HepG2 (cell line): ENCODE results near the gene FALEC. TPM values are rescaled to one million over a fixed set of nuclear protein-coding genes. Genes with fewer than 3 reads are reported as not detected.

ENCODE experiments used
- CC2D1A ChIP-seq: sonication (generic); formaldehyde crosslinking; IDR thresholded peaks from 2 replicates; pipeline ENCODE4 v1.8.1; 2023; ENCODE audit warnings: mild to moderate bottlenecking, missing genetic modification reagents
- FOXA3 ChIP-seq: IDR thresholded peaks from 2 replicates; pipeline ENCODE4 v1.6.1; 2016; ENCODE audit warnings: missing genetic modification reagents, missing compliant biosample characterization
- GTF2F1 ChIP-seq: fragments of 150-350 bp; IDR thresholded peaks from 2 replicates; pipeline ENCODE4 v1.6.1; 2014; ENCODE audit warnings: low read length
- KDM4B ChIP-seq: sonication (generic); formaldehyde crosslinking; IDR thresholded peaks from 2 replicates; pipeline ENCODE4 v1.4.0; 2020; ENCODE audit warnings: missing genetic modification reagents
- MZF1 ChIP-seq: sonication (generic); formaldehyde crosslinking; IDR thresholded peaks from 2 replicates; pipeline ENCODE4 v1.8.1; 2023; ENCODE audit warnings: mild to moderate bottlenecking, missing genetic modification reagents, borderline replicate concordance
- NR1H2 ChIP-seq: sonication (generic); formaldehyde crosslinking; IDR thresholded peaks from 2 replicates; pipeline ENCODE4 v1.8.1; 2022; ENCODE audit warnings: low read depth, missing genetic modification reagents, borderline replicate concordance
- PAWR ChIP-seq: sonication (generic); formaldehyde crosslinking; IDR thresholded peaks from 2 replicates; pipeline ENCODE4 v1.4.0; 2020; ENCODE audit warnings: missing genetic modification reagents, mild to moderate bottlenecking, borderline replicate concordance
- SP4 ChIP-seq: sonication (generic); formaldehyde crosslinking; IDR thresholded peaks from 2 replicates; pipeline ENCODE4 v1.8.1; 2023; ENCODE audit warnings: mild to moderate bottlenecking, missing genetic modification reagents
- STAT5B ChIP-seq: sonication (generic); formaldehyde crosslinking; IDR thresholded peaks from 2 replicates; pipeline ENCODE4 v1.4.0; 2020; ENCODE audit warnings: missing genetic modification reagents
- TBP ChIP-seq: sonication (generic); formaldehyde crosslinking; IDR thresholded peaks from 2 replicates; pipeline ENCODE4 v1.5.0; 2020; ENCODE audit warnings: missing genetic modification reagents
- U2AF1 ChIP-seq: fragments of 200-400 bp; formaldehyde crosslinking; optimal IDR thresholded peaks from 2 replicates; pipeline ENCODE3; 2017; ENCODE audit warnings: mild to moderate bottlenecking, low read depth, low read length
- YEATS4 ChIP-seq: sonication (generic); formaldehyde crosslinking; IDR thresholded peaks from 2 replicates; pipeline ENCODE4 v1.4.0; 2020; ENCODE audit warnings: missing genetic modification reagents, borderline replicate concordance
- ZNF335 ChIP-seq: sonication (generic); formaldehyde crosslinking; IDR thresholded peaks from 2 replicates; pipeline ENCODE4 v1.4.0; 2020; ENCODE audit warnings: missing genetic modification reagents
- ZNF550 ChIP-seq: sonication (generic); formaldehyde crosslinking; IDR thresholded peaks from 2 replicates; pipeline ENCODE4 v1.4.0; 2020; ENCODE audit warnings: mild to moderate bottlenecking, missing genetic modification reagents, borderline replicate concordance
- ZNF629 ChIP-seq: sonication (generic); formaldehyde crosslinking; conservative IDR thresholded peaks from 2 replicates; pipeline ENCODE4 v1.5.0; 2020; ENCODE audit warnings: missing genetic modification reagents
- ZNF660 ChIP-seq: sonication (generic); formaldehyde crosslinking; IDR thresholded peaks from 2 replicates; pipeline ENCODE4 v1.5.1; 2020; ENCODE audit warnings: mild to moderate bottlenecking, low read depth, missing genetic modification reagents, borderline replicate concordance
- ZNF749 ChIP-seq: sonication (generic); formaldehyde crosslinking; IDR thresholded peaks from 2 replicates; pipeline ENCODE4 v1.8.0; 2022; ENCODE audit warnings: mild to moderate bottlenecking, missing genetic modification reagents, moderate library complexity, borderline replicate concordance
- polyA plus RNA-seq, 8 experiments: library from polyadenylated mRNA; depleted of rRNA in 3 of 8; stranded (reverse) in 7 of 8; unstranded in 1 of 8; fragments of >200 nt; fragmentation: Illumina TruSeq in 4 of 8; extraction: Trizol in 4 of 8; gene quantifications; 2 replicates each; pipeline versions ENCODE4 v1.2.1 to v1.2.3, GENCODE V29; 2011 to 2016; ENCODE audit warnings: low read depth in 4 of 8, missing spikeins in 1 of 8, mixed read lengths in 1 of 8; ENCODE audit not compliant: insufficient read depth in 1 of 8
- total RNA-seq, 5 experiments: library from RNA; depleted of rRNA; stranded (reverse); fragments of >200 nt; fragmentation: Illumina TruSeq; extraction: Trizol; gene quantifications; 2 replicates each; pipeline ENCODE4 v1.2.3, GENCODE V29; 2016; ENCODE audit warnings: low read depth in 1 of 5
- TF ChIP-seq, protein P1 (sequence below): IDR thresholded peaks from 2 replicates; pipeline ENCODE4 v1.6.1; 2016; ENCODE audit warnings: mild to moderate bottlenecking
- TF ChIP-seq, protein P2 (sequence below), 2 experiments: IDR thresholded peaks; 2 replicates each; pipeline ENCODE4 v1.6.1; 2011 to 2012; ENCODE audit warnings: low read length in 2 of 2, borderline replicate concordance in 1 of 2, low read depth in 1 of 2, mild to moderate bottlenecking in 1 of 2, moderate library complexity in 1 of 2
- TF ChIP-seq, protein P3 (sequence below), 2 experiments: fragments of 450-650 bp in 1 of 2; sonication (generic) in 1 of 2; formaldehyde crosslinking; IDR thresholded peaks; 2 replicates each; pipeline versions ENCODE4 v1.5.0 to v1.8.0; 2020 to 2022; ENCODE audit warnings: mild to moderate bottlenecking in 1 of 2, missing genetic modification reagents in 1 of 2
- TF ChIP-seq, protein P4 (sequence below): sonication (generic); formaldehyde crosslinking; IDR thresholded peaks from 2 replicates; pipeline ENCODE4 v1.5.0; 2020; ENCODE audit warnings: mild to moderate bottlenecking, missing genetic modification reagents

Gene FALEC
- total and polyA plus RNA-seq, 2 of the 13 experiments (the other 11 are each of a cell fraction or from before 2014, with no cell fraction given), result 0.33 to 0.71 TPM

DNA sequence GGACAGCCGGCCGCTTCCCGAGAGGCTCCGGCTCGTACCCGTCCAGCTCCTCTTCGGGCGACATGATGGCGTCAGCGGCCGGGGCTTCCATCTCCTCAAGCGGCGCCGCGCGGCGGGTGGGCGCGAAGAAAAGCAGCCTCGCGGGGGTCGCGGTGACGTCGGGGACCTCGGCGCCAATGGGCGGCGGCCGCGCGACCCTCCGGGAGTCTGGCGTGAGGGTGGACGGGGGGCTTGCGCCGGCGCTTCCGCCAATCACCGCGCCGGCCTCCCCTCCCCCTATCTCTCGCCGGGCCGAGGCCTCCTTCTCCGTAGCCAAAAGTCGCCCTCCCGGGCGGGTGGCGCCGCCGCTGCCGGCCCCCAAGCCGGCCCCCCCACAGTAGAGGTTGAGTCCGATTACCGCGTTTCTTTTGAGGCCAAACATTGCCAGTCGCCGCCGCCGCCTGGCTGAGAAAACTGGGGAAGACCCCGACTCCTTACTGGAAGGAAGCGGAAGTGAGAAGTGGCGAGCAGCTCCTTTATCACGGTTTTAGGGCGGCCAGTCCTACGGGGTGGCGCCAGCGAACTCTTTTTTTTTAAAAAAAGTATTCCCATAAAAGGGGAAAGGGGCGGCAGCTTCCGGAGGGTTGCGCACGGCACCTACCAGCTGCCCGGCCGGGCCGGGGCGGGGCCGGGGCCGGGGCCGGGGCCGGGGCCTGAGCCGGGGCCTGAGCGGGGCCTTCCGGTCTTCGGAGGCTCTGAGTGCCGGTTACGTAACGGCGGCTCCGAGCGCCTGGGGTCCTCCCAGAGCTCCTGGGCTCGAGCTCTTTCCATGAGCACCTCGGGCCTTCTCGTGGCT lies 63.8 kb downstream of the FALEC start, which contains the start of gene MCL1 (continued):
- TF ChIP-seq ZNF660 (CRISPR knock-in tag) (no peak), ZNF550 (CRISPR knock-in tag) (no peak), NR1H2 (CRISPR knock-in tag) (no peak), KDM4B (0 out of 2 replicates have a peak, but pooled peaks have one; percentile 44), U2AF1 (no peak), TBP (no peak), MZF1 (CRISPR knock-in tag) (no peak), FOXA3 (0 out of 2 replicates have a peak, but pooled peaks have one; percentile 2), GTF2F1 (peak; percentile 98), STAT5B (CRISPR knock-in tag) (no peak), ZNF629 (CRISPR knock-in tag) (no peak), PAWR (no peak), YEATS4 (CRISPR knock-in tag) (peak; percentile 30; the same call in 1 of the 2 replicates), CC2D1A (no peak), ZNF335 (CRISPR knock-in tag) (no peak), ZNF749 (CRISPR knock-in tag) (peak; percentile 69; the same call in 1 of the 2 replicates), SP4 (CRISPR knock-in tag) (peak; percentile 72; the same call in 1 of the 2 replicates)
- TF ChIP-seq, protein P1, sequence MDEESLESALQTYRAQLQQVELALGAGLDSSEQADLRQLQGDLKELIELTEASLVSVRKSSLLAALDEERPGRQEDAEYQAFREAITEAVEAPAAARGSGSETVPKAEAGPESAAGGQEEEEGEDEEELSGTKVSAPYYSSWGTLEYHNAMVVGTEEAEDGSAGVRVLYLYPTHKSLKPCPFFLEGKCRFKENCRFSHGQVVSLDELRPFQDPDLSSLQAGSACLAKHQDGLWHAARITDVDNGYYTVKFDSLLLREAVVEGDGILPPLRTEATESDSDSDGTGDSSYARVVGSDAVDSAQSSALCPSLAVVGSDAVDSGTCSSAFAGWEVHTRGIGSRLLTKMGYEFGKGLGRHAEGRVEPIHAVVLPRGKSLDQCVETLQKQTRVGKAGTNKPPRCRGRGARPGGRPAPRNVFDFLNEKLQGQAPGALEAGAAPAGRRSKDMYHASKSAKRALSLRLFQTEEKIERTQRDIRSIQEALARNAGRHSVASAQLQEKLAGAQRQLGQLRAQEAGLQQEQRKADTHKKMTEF, result peak; percentile 89
- TF ChIP-seq, protein P2, sequence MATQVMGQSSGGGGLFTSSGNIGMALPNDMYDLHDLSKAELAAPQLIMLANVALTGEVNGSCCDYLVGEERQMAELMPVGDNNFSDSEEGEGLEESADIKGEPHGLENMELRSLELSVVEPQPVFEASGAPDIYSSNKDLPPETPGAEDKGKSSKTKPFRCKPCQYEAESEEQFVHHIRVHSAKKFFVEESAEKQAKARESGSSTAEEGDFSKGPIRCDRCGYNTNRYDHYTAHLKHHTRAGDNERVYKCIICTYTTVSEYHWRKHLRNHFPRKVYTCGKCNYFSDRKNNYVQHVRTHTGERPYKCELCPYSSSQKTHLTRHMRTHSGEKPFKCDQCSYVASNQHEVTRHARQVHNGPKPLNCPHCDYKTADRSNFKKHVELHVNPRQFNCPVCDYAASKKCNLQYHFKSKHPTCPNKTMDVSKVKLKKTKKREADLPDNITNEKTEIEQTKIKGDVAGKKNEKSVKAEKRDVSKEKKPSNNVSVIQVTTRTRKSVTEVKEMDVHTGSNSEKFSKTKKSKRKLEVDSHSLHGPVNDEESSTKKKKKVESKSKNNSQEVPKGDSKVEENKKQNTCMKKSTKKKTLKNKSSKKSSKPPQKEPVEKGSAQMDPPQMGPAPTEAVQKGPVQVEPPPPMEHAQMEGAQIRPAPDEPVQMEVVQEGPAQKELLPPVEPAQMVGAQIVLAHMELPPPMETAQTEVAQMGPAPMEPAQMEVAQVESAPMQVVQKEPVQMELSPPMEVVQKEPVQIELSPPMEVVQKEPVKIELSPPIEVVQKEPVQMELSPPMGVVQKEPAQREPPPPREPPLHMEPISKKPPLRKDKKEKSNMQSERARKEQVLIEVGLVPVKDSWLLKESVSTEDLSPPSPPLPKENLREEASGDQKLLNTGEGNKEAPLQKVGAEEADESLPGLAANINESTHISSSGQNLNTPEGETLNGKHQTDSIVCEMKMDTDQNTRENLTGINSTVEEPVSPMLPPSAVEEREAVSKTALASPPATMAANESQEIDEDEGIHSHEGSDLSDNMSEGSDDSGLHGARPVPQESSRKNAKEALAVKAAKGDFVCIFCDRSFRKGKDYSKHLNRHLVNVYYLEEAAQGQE (IDR thresholded peaks at IDR 0.05; ENCODE audit: borderline replicate concordance in 1 of 2, low read depth in 1 of 2, low read length in 2 of 2), result peak in 1 of 2 experiments; percentile 77; a peak in 1 of 4 replicates
- TF ChIP-seq, protein P3, sequence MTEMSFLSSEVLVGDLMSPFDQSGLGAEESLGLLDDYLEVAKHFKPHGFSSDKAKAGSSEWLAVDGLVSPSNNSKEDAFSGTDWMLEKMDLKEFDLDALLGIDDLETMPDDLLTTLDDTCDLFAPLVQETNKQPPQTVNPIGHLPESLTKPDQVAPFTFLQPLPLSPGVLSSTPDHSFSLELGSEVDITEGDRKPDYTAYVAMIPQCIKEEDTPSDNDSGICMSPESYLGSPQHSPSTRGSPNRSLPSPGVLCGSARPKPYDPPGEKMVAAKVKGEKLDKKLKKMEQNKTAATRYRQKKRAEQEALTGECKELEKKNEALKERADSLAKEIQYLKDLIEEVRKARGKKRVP (CRISPR knock-in tag; IDR thresholded peaks at IDR 0.05), result peak in 1 of 2 experiments; percentile 49; a peak in 1 of 4 replicates
- TF ChIP-seq, protein P4, sequence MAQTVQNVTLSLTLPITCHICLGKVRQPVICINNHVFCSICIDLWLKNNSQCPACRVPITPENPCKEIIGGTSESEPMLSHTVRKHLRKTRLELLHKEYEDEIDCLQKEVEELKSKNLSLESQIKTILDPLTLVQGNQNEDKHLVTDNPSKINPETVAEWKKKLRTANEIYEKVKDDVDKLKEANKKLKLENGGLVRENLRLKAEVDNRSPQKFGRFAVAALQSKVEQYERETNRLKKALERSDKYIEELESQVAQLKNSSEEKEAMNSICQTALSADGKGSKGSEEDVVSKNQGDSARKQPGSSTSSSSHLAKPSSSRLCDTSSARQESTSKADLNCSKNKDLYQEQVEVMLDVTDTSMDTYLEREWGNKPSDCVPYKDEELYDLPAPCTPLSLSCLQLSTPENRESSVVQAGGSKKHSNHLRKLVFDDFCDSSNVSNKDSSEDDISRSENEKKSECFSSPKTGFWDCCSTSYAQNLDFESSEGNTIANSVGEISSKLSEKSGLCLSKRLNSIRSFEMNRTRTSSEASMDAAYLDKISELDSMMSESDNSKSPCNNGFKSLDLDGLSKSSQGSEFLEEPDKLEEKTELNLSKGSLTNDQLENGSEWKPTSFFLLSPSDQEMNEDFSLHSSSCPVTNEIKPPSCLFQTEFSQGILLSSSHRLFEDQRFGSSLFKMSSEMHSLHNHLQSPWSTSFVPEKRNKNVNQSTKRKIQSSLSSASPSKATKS (CRISPR knock-in tag), result no peak
